Endothelial cell of umbilical vein (primary cell): Measurements from ENCODE around the gene ITGA6. TPM values are rescaled to one million over a fixed set of nuclear protein-coding genes. Genes with fewer than 3 reads are reported as not detected.

Experiments
- BruUV-seq: library from RNA; stranded (reverse); fragments of 400-500 nt; replicated peaks from 2 replicates; lab custom pipeline; 2021; lab: Mats Ljungman, UMichigan
- CTCF ChIA-PET: fragments of 300-600, 350-600 bp; sonication (Branson Sonifier 250); formaldehyde crosslinking; loops from one replicate; lab custom pipeline; 2021; ENCODE audit warnings: antibody characterized with exemption, inconsistent platforms; lab: Charles Lee
- POLR2A ChIA-PET: fragments of 300-600, 350-600 bp; sonication (Branson Sonifier 250); formaldehyde crosslinking; loops from one replicate; lab custom pipeline; 2021; ENCODE audit warnings: antibody characterized with exemption, inconsistent platforms; lab: Charles Lee
- DNase-seq: peaks from one replicate; pipeline ENCODE4 v3.0.0-alpha.2; 2011; ENCODE audit warnings: low read depth, low spot score
- FAIRE-seq: peaks from 2 replicates; lab custom pipeline; 2011; peaks lifted over from hg19 to GRCh38; lab: Jason Lieb, UNC
- H2AFZ ChIP-seq: 2 replicates; pipeline ENCODE4 v1.6.0; 2012; ENCODE audit warnings: low read depth, low read length, control low read depth, inconsistent platforms
- H3K27ac ChIP-seq: 2 replicates; pipeline ENCODE4 v1.5.1; 2011; ENCODE audit warnings: low read depth, mild to moderate bottlenecking, control low read depth, low read length, moderate library complexity; ENCODE audit not compliant: insufficient read depth
- H3K27me3 ChIP-seq, 2 experiments: 2 replicates each; pipeline versions ENCODE4 v1.6.0 to v1.6.1; 2011; ENCODE audit warnings: low read length in 2 of 2, mixed read lengths in 1 of 2; ENCODE audit not compliant: control insufficient read depth in 2 of 2, insufficient read depth in 2 of 2
- H3K36me3 ChIP-seq, 2 experiments: 2 replicates in 1 of 2; 3 replicates in 1 of 2; pipeline ENCODE4 v1.5.1; 2011; ENCODE audit warnings: low read length in 2 of 2, mild to moderate bottlenecking in 1 of 2, moderate library complexity in 1 of 2; ENCODE audit not compliant: control insufficient read depth in 2 of 2, insufficient read depth in 2 of 2; ENCODE audit errors: extremely low read depth in 1 of 2
- H3K4me1 ChIP-seq: 3 replicates; pipeline ENCODE4 v1.5.1; 2011; ENCODE audit warnings: mild to moderate bottlenecking, low read length; ENCODE audit not compliant: control insufficient read depth, insufficient read depth; ENCODE audit errors: extremely low read depth
- H3K4me2 ChIP-seq: 2 replicates; pipeline ENCODE4 v1.6.1; 2011; ENCODE audit warnings: low read length, control low read depth, mixed read lengths; ENCODE audit not compliant: insufficient read depth
- H3K4me3 ChIP-seq, 3 experiments: fragments of 200-600 bp in 1 of 3; sonication (generic), shearing (Covaris generic) in 1 of 3; replicated peaks in 1 of 3; 2 replicates each; pipeline ENCODE4 v1.5.1; 2011 to 2016; ENCODE audit warnings: control low read depth in 3 of 3, low read length in 3 of 3, mild to moderate bottlenecking in 2 of 3, inconsistent platforms in 1 of 3, low read depth in 1 of 3, moderate library complexity in 1 of 3; ENCODE audit not compliant: insufficient read depth in 1 of 3
- H3K79me2 ChIP-seq: 2 replicates; pipeline ENCODE4 v1.6.0; 2012; ENCODE audit warnings: low read length, inconsistent platforms; ENCODE audit not compliant: control insufficient read depth, insufficient read depth
- H3K9ac ChIP-seq: replicated peaks from 2 replicates; pipeline ENCODE3; 2011; ENCODE audit warnings: low read length, control low read depth; ENCODE audit not compliant: insufficient read depth; ENCODE audit errors: extremely low read depth
- H3K9me1 ChIP-seq: replicated peaks from 3 replicates; pipeline ENCODE4 v1.6.0; 2011; ENCODE audit warnings: mild to moderate bottlenecking, low read length; ENCODE audit not compliant: control insufficient read depth, insufficient read depth; ENCODE audit errors: extremely low read depth
- H3K9me3 ChIP-seq: replicated peaks from 2 replicates; pipeline ENCODE4 v1.5.1; 2012; ENCODE audit warnings: low read length, inconsistent platforms; ENCODE audit not compliant: control insufficient read depth, insufficient read depth
- H4K20me1 ChIP-seq: replicated peaks from 2 replicates; pipeline ENCODE3; 2011; ENCODE audit warnings: mild to moderate bottlenecking, low read length; ENCODE audit not compliant: control insufficient read depth, insufficient read depth; ENCODE audit errors: extremely low read depth
- CTCF ChIP-seq, 2 donors: IDR thresholded peaks; 1 replicate in 1 of 2; 2 replicates in 1 of 2; pipeline ENCODE4 v1.5.1; 2011; ENCODE audit warnings: low read length in 2 of 2, mild to moderate bottlenecking in 2 of 2, moderate library complexity in 2 of 2, control low read depth in 1 of 2, inconsistent platforms in 1 of 2, low read depth in 1 of 2; ENCODE audit not compliant: insufficient read depth in 1 of 2; ENCODE audit errors: extremely low read depth in 1 of 2
- EZH2 ChIP-seq: IDR thresholded peaks from 2 replicates; pipeline ENCODE4 v1.6.1; 2012; ENCODE audit warnings: borderline replicate concordance, low read depth, mild to moderate bottlenecking, moderate library complexity, low read length, inconsistent platforms; ENCODE audit not compliant: severe bottlenecking
- FOS ChIP-seq: IDR thresholded peaks from 2 replicates; pipeline ENCODE4 v1.6.1; 2011; ENCODE audit warnings: mild to moderate bottlenecking, low read length, moderate library complexity, borderline replicate concordance; ENCODE audit not compliant: insufficient read depth
- GATA2 ChIP-seq: IDR thresholded peaks from 2 replicates; pipeline ENCODE4 v1.7.0; 2011; ENCODE audit warnings: low read depth, mild to moderate bottlenecking, moderate library complexity, mixed read lengths, low read length; ENCODE audit not compliant: insufficient read length, insufficient read depth
- JUN ChIP-seq: IDR thresholded peaks from 2 replicates; pipeline ENCODE4 v1.6.1; 2011; ENCODE audit warnings: borderline replicate concordance, low read depth; ENCODE audit not compliant: insufficient read length, insufficient read depth
- MAX ChIP-seq: IDR thresholded peaks from 2 replicates; pipeline ENCODE4 v1.6.1; 2011; ENCODE audit not compliant: insufficient read depth, insufficient read length
- MYC ChIP-seq: IDR thresholded peaks from one replicate; pipeline ENCODE4 v1.6.1; 2011; ENCODE audit warnings: mild to moderate bottlenecking, low read depth, low read length
- POLR2A ChIP-seq: IDR thresholded peaks from 2 replicates; pipeline ENCODE4 v1.6.1; 2012; ENCODE audit warnings: low read depth, mild to moderate bottlenecking, control low read depth, low read length
- POLR2AphosphoS5 ChIP-seq: IDR thresholded peaks from 2 replicates; pipeline ENCODE4 v1.6.1; 2012; ENCODE audit warnings: low read depth, mild to moderate bottlenecking, control low read depth, low read length, moderate library complexity; ENCODE audit not compliant: insufficient read depth
- dilution Hi-C: fragments of 300-500 bp; cut with MboI; formaldehyde crosslinking; loops from one replicate; pipeline ENCODE4 v1.15.0; 2019; ENCODE audit warnings: low sequenced_read_pairs; ENCODE audit not compliant: extremely low pct_ligation_motif_present
- intact Hi-C: fragments of 100-400 bp; cut with micrococcal nuclease; formaldehyde crosslinking; loops from one replicate; pipeline ENCODE4 v1.10.0; 2022
- polyA plus RNA-seq, 4 experiments: library from polyadenylated mRNA; depleted of rRNA in 3 of 4; stranded (reverse) in 3 of 4; unstranded in 1 of 4; fragments of >200 nt; gene quantifications; 2 replicates each; pipeline versions ENCODE4 v1.2.1 to v1.2.3, GENCODE V29; 2011 to 2012; ENCODE audit warnings: missing spikeins in 1 of 4
- total RNA-seq: library from RNA; stranded (reverse); gene quantifications from 2 replicates; pipeline ENCODE4 v1.2.3, GENCODE V29; 2021

ITGA6 gene
- total and polyA plus RNA-seq, 2 donors (not counting 3 experiments of a cell fraction or from before 2014, with no cell fraction given): 24.9 to 208 TPM

GRCh38 chr2:172394002-172394401, 33.4 kb upstream of the ITGA6 start:
- BruUV-seq: no TSS peak
- CTCF ChIA-PET: no interaction called here
- no peak overlapping the region for H2AFZ ChIP-seq

More at GRCh38 chr2:172394002-172394401, 33.4 kb upstream of the ITGA6 start:
- POLR2A ChIA-PET: no interaction called here
- H3K9ac ChIP-seq: no peak overlapping the region
- H3K27me3 ChIP-seq: no peaks in the 10 kb centered on the region
- no peaks in the 10 kb centered on the region for H3K79me2 ChIP-seq
- H3K4me1 ChIP-seq: no peaks in the 10 kb centered on the region
- H3K9me3 ChIP-seq: no peaks in the 10 kb centered on the region
- H3K9me1 ChIP-seq: no peaks in the 10 kb centered on the region
- dilution Hi-C loops: no loop called here
- H4K20me1 ChIP-seq: no peaks in the 10 kb centered on the region
- no peak overlapping the region for H3K4me2 ChIP-seq
- no peaks in the 10 kb centered on the region for H3K36me3 ChIP-seq
- no peak for FAIRE-seq
- TF ChIP-seq MYC (no peak), FOS (no peak), EZH2 (no peak), POLR2AphosphoS5 (no peak), JUN (no peak), MAX (no peak), CTCF (IDR thresholded peaks at IDR 0.05; ENCODE audit: extremely low read depth in 1 of 2, insufficient read depth in 1 of 2, low read depth in 1 of 2, low read length in 2 of 2) (no peak), POLR2A (no peak), GATA2 (no peak)
- intact Hi-C loops: no loop called here
- H3K4me3 ChIP-seq: no peak overlapping the region
- H3K27ac ChIP-seq: no peak overlapping the region
- no peak for DNase-seq
